ENCODE results near the gene PLEKHS1.

GRCh38 chr10:113754125-113754524, 2.6 kb downstream of the PLEKHS1 start:
- TF ChIP-seq SNAI2 (CRISPR knock-in tag; IDR thresholded peaks at IDR 0.05) (no peak), BACH2 (CRISPR knock-in tag; IDR thresholded peaks at IDR 0.05; ENCODE audit: borderline replicate concordance) (no peak), PATZ1 (CRISPR knock-in tag; IDR thresholded peaks at IDR 0.05; ENCODE audit: borderline replicate concordance) (no peak)
